ENCODE results near the gene UBE2N. TPM values are rescaled to one million over a fixed set of nuclear protein-coding genes. Genes with fewer than 3 reads are reported as not detected.

UBE2N gene
- total and polyA plus RNA-seq, 2 of the 8 experiments (the other 6 are each of a cell fraction or from before 2014, with no cell fraction given): 108 to 225 TPM

DNA sequence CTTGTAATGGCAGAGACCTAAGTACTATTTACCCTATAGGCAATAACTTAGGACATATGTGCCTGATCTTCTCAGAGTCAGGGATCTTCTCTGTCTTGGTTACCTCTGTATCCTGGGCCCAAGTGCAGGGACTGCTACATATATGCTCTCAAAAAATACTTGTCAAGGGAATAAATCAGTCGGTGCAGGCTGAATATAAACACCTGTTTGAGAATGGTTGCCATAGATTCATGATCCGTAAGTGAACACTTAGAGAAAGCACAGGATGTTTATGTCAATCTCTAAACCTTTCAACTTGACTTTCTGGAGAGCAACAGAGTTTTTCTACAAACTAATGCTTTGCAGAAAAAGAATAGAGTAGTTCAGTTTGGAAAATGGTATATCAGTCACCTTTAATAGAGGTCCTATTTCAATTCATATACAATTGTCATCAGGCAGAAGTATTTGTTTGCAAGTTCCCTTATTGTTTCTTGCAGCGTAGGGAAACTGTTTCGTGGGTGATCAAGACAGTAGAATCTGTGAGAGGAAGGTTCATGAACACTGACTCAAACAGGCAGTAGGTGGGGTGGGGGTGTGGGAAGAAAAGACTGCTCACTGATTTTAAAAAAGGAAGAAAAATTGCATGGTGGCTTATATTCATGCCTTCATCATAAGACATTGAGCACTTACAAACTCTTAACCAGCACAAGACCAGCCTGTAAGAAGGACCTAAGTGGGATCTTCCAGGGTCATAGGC is 6.0 kb upstream of the UBE2N start:
- H2AK5ac ChIP-seq (ENCODE audit: low read depth, low read length): no peak overlapping the region
- no peak for DNase-seq (ENCODE audit: low read depth in 1 of 2, low spot score in 2 of 2)
- no peak overlapping the region for H2BK15ac ChIP-seq (ENCODE audit: low read length)
- H2BK120ac ChIP-seq (replicated peaks; ENCODE audit: low read depth, low read length): no peak overlapping the region
- H2BK20ac ChIP-seq (ENCODE audit: low read length): no peak overlapping the region
- H3K14ac ChIP-seq (ENCODE audit: insufficient read length): no peak overlapping the region
- H4K5ac ChIP-seq (ENCODE audit: insufficient read length, low read depth, low read length): no peak overlapping the region
- CTCF ChIA-PET (ENCODE audit: partially characterized antibody): no interaction called here
- H3K27ac ChIP-seq (ENCODE audit: low read depth, low read length): no peak overlapping the region
- no peak overlapping the region for H3K4ac ChIP-seq (replicated peaks; ENCODE audit: insufficient read length, low read depth, low read length)
- H3K23me2 ChIP-seq (ENCODE audit: low read depth, low read length): peaks cover 2% of the 10 kb centered on the region; the same call in 1 of the 2 replicates
- WGBS, 2 experiments (ENCODE audit: extremely low coverage in 1 of 2, insufficient coverage in 1 of 2, insufficient read length in 1 of 2, insufficient replicate concordance in 2 of 2, low coverage in 1 of 2, low lambda C conversion rate in 2 of 2, missing lambda C conversion rate in 1 of 2): 97% methylated on average over 4 of the region's 4 CpGs; no CpG with 5 or more reads in 1 of the 2 experiments
- POLR2A ChIA-PET (ENCODE audit: partially characterized antibody): no interaction called here
- H4K8ac ChIP-seq (ENCODE audit: extremely low read depth, insufficient read depth, low read length): no peak overlapping the region
- no peaks in the 10 kb centered on the region for H3K79me1 ChIP-seq (ENCODE audit: low read depth, low read length)
- no peak overlapping the region for H3K56ac ChIP-seq (replicated peaks; ENCODE audit: insufficient read length, low read depth, low read length)
- no peak overlapping the region for H3K18ac ChIP-seq (ENCODE audit: extremely low read depth, low read length)
- H3K36me3 ChIP-seq (ENCODE audit: control insufficient read depth in 2 of 4, insufficient read depth in 4 of 4, low read length in 3 of 4): no peaks in the 10 kb centered on the region
- FAIRE-seq: no peak
- H3K9me3 ChIP-seq (ENCODE audit: insufficient read depth in 2 of 2, low read depth in 1 of 2, low read length in 1 of 2): no peaks in the 10 kb centered on the region
- no peak overlapping the region for H3K9ac ChIP-seq (replicated peaks in 1 of 4; ENCODE audit: extremely low read depth in 1 of 4, low read depth in 3 of 4, low read length in 3 of 4)
- TF ChIP-seq PHF8 (conservative IDR thresholded peaks at IDR 0.05; ENCODE audit: low read depth, low read length) (no peak), POLR2A (IDR thresholded peaks at IDR 0.05; ENCODE audit: control extremely low read depth in 1 of 2, low read depth in 2 of 2, low read length in 2 of 2) (no peak), RXRA (IDR thresholded peaks at IDR 0.05; ENCODE audit: insufficient read depth, low read depth, low read length) (no peak), HDAC6 (IDR thresholded peaks at IDR 0.05; ENCODE audit: low read depth, low read length) (no peak), CHD1 (IDR thresholded peaks at IDR 0.05; ENCODE audit: low read depth, low read length) (no peak)
- TF ChIP-seq, protein P1, sequence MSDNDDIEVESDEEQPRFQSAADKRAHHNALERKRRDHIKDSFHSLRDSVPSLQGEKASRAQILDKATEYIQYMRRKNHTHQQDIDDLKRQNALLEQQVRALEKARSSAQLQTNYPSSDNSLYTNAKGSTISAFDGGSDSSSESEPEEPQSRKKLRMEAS (IDR thresholded peaks at IDR 0.05): no peak
- H3K27me3 ChIP-seq (replicated peaks in 1 of 4; ENCODE audit: control insufficient read depth in 3 of 4, extremely low read depth in 1 of 4, insufficient read depth in 3 of 4, low read length in 3 of 4): no peaks in the 10 kb centered on the region
- H3K23ac ChIP-seq (ENCODE audit: insufficient read length): no peak overlapping the region
- no peak overlapping the region for H2BK12ac ChIP-seq (ENCODE audit: low read depth, low read length)
- H4K20me1 ChIP-seq (replicated peaks in 1 of 2; ENCODE audit: control insufficient read depth in 1 of 2, insufficient read depth in 2 of 2, low read length in 2 of 2): no peaks in the 10 kb centered on the region
- H3K4me1 ChIP-seq (replicated peaks in 1 of 4; ENCODE audit: control insufficient read depth in 3 of 4, insufficient read depth in 4 of 4, low read length in 3 of 4): no peaks in the 10 kb centered on the region
- no peak overlapping the region for H3K4me3 ChIP-seq (ENCODE audit: extremely low read depth in 1 of 4, insufficient read depth in 2 of 4, low read depth in 3 of 4, low read length in 4 of 4)
- no peak overlapping the region for H3K4me2 ChIP-seq (ENCODE audit: insufficient read depth in 1 of 2, low read depth in 2 of 2, low read length in 2 of 2)
- H4K91ac ChIP-seq (replicated peaks; ENCODE audit: insufficient read length, low read length): no peak overlapping the region
- H3K79me2 ChIP-seq (ENCODE audit: control insufficient read depth in 1 of 2, insufficient read depth in 2 of 2, low read length in 2 of 2): peaks cover 0 to 10% of the 10 kb centered on the region in 2 experiments; a peak in 2 of 4 replicates
- H2AFZ ChIP-seq (ENCODE audit: low read length): no peak overlapping the region
- H2BK5ac ChIP-seq (ENCODE audit: low read depth, low read length): no peak overlapping the region
